Uterus (tissue), 4 donors: ENCODE results near the gene KLHL40. TPM values are rescaled to one million over a fixed set of nuclear protein-coding genes. Genes with fewer than 3 reads are reported as not detected.

Experiments used
- DNase-seq, 2 donors: peaks; one replicate each; pipeline ENCODE4 v3.0.0-alpha.2; 2019 to 2020
- H3K27ac ChIP-seq, 2 donors: fragments of 200-600 bp; sonication (generic); 1 replicate in 1 of 2; 2 replicates in 1 of 2; pipeline ENCODE4 v1.5.1; 2016 to 2018
- H3K27me3 ChIP-seq, 2 donors: fragments of 200-600 bp; sonication (generic); one replicate each; pipeline ENCODE4 v1.5.1; 2018 to 2019; ENCODE audit warnings: control low read depth in 1 of 2
- H3K36me3 ChIP-seq, 2 donors: fragments of 200-600 bp; sonication (generic); one replicate each; pipeline ENCODE4 v1.5.1; 2019; ENCODE audit warnings: control low read depth in 1 of 2
- H3K4me1 ChIP-seq, 2 donors: fragments of 200-600 bp; sonication (generic); one replicate each; pipeline ENCODE4 v1.5.1; 2018 to 2019; ENCODE audit warnings: control low read depth in 1 of 2
- H3K4me3 ChIP-seq, 2 donors: fragments of 200-600 bp; sonication (generic); 1 replicate in 1 of 2; 2 replicates in 1 of 2; pipeline ENCODE4 v1.5.1; 2018 to 2019; ENCODE audit warnings: mild to moderate bottlenecking in 1 of 2
- H3K9me3 ChIP-seq, 2 donors: fragments of 200-600 bp; sonication (generic); one replicate each; pipeline ENCODE4 v1.5.1; 2019; ENCODE audit warnings: control low read depth in 1 of 2
- POLR2A ChIP-seq, 2 donors: fragments of 450-650 bp; IDR thresholded peaks; one replicate each; pipeline ENCODE4 v1.6.1; 2016; ENCODE audit warnings: antibody characterized with exemption in 2 of 2, mild to moderate bottlenecking in 1 of 2, moderate library complexity in 1 of 2
- intact Hi-C: fragments of 100-400 bp; cut with DNase I; formaldehyde crosslinking; loops from one replicate; pipeline ENCODE4 v1.15.1; 2023; ENCODE audit warnings: low total_unique reads
- total RNA-seq, 4 donors: library from RNA; depleted of rRNA in 3 of 4; stranded (reverse); fragments of >200 nt in 3 of 4; gene quantifications; one replicate each; pipeline versions ENCODE4 v1.1.0 to v1.2.4, GENCODE V29; 2014 to 2023
- TF ChIP-seq, protein P1 (sequence below), 4 experiments: fragments of 200-600 bp in 2 of 4; fragments of 450-650 bp in 2 of 4; sonication (generic) in 2 of 4; IDR thresholded peaks; one replicate each; pipeline ENCODE4 v1.5.1; 2016 to 2019; ENCODE audit warnings: antibody characterized with exemption in 4 of 4, mild to moderate bottlenecking in 2 of 4, moderate library complexity in 1 of 4
- donor health status: DM: yes; HTN: yes; CAD: no.

Gene KLHL40
- total RNA-seq, 4 donors from 2014 or later, result not detected

- H3K27me3 ChIP-seq, result no peaks in the 10 kb centered on the region
- H3K27ac ChIP-seq, result no peak overlapping the region
- H3K4me1 ChIP-seq, result no peaks in the 10 kb centered on the region
- no peaks in the 10 kb centered on the region for H3K36me3 ChIP-seq
- no peak for DNase-seq
- H3K9me3 ChIP-seq, result no peaks in the 10 kb centered on the region
- no peak overlapping the region for H3K4me3 ChIP-seq
- TF ChIP-seq, protein P1, sequence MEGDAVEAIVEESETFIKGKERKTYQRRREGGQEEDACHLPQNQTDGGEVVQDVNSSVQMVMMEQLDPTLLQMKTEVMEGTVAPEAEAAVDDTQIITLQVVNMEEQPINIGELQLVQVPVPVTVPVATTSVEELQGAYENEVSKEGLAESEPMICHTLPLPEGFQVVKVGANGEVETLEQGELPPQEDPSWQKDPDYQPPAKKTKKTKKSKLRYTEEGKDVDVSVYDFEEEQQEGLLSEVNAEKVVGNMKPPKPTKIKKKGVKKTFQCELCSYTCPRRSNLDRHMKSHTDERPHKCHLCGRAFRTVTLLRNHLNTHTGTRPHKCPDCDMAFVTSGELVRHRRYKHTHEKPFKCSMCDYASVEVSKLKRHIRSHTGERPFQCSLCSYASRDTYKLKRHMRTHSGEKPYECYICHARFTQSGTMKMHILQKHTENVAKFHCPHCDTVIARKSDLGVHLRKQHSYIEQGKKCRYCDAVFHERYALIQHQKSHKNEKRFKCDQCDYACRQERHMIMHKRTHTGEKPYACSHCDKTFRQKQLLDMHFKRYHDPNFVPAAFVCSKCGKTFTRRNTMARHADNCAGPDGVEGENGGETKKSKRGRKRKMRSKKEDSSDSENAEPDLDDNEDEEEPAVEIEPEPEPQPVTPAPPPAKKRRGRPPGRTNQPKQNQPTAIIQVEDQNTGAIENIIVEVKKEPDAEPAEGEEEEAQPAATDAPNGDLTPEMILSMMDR (IDR thresholded peaks at IDR 0.05), result no peak
- intact Hi-C loops, result no loop called here
Measured at GRCh38 chr3:42640771-42641370, 44.5 kb upstream of the KLHL40 start.

- Histone ChIP-seq H3K4me1 (peaks cover 3 to 10% of the 10 kb centered on the region in 2 donors), H3K36me3 (no peaks in the 10 kb centered on the region), H3K27me3 (no peaks in the 10 kb centered on the region), H3K9me3 (no peaks in the 10 kb centered on the region), H3K27ac (no peak overlapping the region), H3K4me3 (no peak overlapping the region)
- TF ChIP-seq, protein P1 (IDR thresholded peaks at IDR 0.05), result no peak
- TF ChIP-seq POLR2A (IDR thresholded peaks at IDR 0.05), result no peak
- intact Hi-C loops, result no loop called here
- no peak for DNase-seq
Measured at GRCh38 chr3:42647821-42648459, 37.4 kb upstream of the KLHL40 start.

GRCh38 chr3:42649006-42649405 is 36.3 kb upstream of the KLHL40 start:
- Histone ChIP-seq H3K4me3 (no peak overlapping the region), H3K9me3 (no peaks in the 10 kb centered on the region), H3K36me3 (no peaks in the 10 kb centered on the region), H3K4me1 (peaks cover 3 to 13% of the 10 kb centered on the region in 2 donors), H3K27me3 (no peaks in the 10 kb centered on the region), H3K27ac (no peak overlapping the region)
- TF ChIP-seq POLR2A (IDR thresholded peaks at IDR 0.05), result no peak
- TF ChIP-seq, protein P1 (IDR thresholded peaks at IDR 0.05), result no peak
- no peak for DNase-seq
- intact Hi-C loops, result no loop called here

DNA sequence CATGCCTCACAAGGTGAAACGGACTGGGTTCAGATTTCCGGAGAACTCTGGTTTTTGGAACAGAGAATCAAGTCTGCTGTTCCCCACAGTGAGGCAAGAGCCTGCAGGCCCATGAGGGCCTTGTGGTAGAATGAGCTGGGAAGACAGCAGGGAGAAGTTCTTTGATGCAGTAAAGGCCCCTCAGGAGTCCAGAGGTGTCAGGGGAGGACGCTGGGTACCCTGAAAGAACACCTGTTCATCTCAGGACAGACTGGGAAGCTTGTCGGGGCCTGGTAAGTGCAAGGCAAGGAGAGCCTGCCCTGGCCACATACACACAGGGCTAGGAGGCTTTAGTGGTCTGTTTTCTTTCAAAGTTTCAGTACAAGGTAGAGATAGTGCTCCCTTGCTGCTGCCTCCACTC is 35.6 kb upstream of the KLHL40 start:
- DNase-seq, result no peak
- TF ChIP-seq POLR2A (IDR thresholded peaks at IDR 0.05), result no peak
- TF ChIP-seq, protein P1 (IDR thresholded peaks at IDR 0.05), result no peak
- intact Hi-C loops, result loop anchor here (10.0 kb wide), 1 partner anchor 45 kb away; the partner anchor contains the start of gene NKTR
- H3K9me3 ChIP-seq, result no peaks in the 10 kb centered on the region
- peaks cover 3 to 13% of the 10 kb centered on the region in 2 donors for H3K4me1 ChIP-seq
- no peaks in the 10 kb centered on the region for H3K27me3 ChIP-seq
- H3K36me3 ChIP-seq, result no peaks in the 10 kb centered on the region
- no peak overlapping the region for H3K27ac ChIP-seq
- no peak overlapping the region for H3K4me3 ChIP-seq
